ENCODE data around the gene TCP1. TPM values are rescaled to one million over a fixed set of nuclear protein-coding genes. Genes with fewer than 3 reads are reported as not detected.

The TCP1 gene
- total RNA-seq, 1 donor from 2014 or later: 213 TPM

DNA sequence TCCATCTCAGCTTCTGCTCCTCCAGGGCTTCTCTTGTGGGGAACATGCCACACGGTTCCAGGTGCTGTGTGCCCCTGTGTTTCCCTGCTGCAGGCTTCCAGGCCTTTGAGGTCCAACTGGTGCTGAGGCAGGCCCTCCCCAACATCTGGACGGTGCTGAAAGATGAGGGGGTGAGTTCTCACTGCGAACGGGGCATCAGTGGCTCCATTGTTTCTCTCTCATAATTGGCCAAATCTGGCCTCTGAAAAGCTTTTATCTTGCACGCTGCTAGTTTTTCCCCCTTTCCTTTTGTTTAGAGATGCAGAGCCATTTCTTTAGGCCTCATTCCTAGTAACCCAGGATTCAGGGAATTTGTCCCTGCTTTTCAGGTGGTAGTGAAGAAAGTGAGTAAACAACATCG lies 19.2 kb upstream of the TCP1 start:
- no peak for TF ChIP-seq CTCF (IDR thresholded peaks at IDR 0.05; ENCODE audit: unreplicated experiment)
- no peak overlapping the region for H3K27ac Mint-ChIP-seq (ENCODE audit: unreplicated experiment)
- H3K9me3 Mint-ChIP-seq (ENCODE audit: unreplicated experiment): no peaks in the 10 kb centered on the region
- H3K4me1 Mint-ChIP-seq (ENCODE audit: unreplicated experiment): no peaks in the 10 kb centered on the region
- no peak for DNase-seq (ENCODE audit: low spot score)
- no peaks in the 10 kb centered on the region for H3K36me3 Mint-ChIP-seq (ENCODE audit: low read depth, unreplicated experiment)
- no peak overlapping the region for H3K4me3 Mint-ChIP-seq (ENCODE audit: unreplicated experiment)
- H3K27me3 Mint-ChIP-seq (ENCODE audit: unreplicated experiment): peaks cover 2% of the 10 kb centered on the region

GRCh38 chr6:159807150-159807858 lies 17.9 kb upstream of the TCP1 start:
- no peak overlapping the region for H3K4me3 Mint-ChIP-seq (ENCODE audit: unreplicated experiment)
- TF ChIP-seq CTCF (IDR thresholded peaks at IDR 0.05; ENCODE audit: unreplicated experiment): no peak
- no peaks in the 10 kb centered on the region for H3K36me3 Mint-ChIP-seq (ENCODE audit: low read depth, unreplicated experiment)
- H3K27me3 Mint-ChIP-seq (ENCODE audit: unreplicated experiment): no peaks in the 10 kb centered on the region
- no peaks in the 10 kb centered on the region for H3K9me3 Mint-ChIP-seq (ENCODE audit: unreplicated experiment)
- H3K4me1 Mint-ChIP-seq (ENCODE audit: unreplicated experiment): no peaks in the 10 kb centered on the region
- no peak for DNase-seq (ENCODE audit: low spot score)
- no peak overlapping the region for H3K27ac Mint-ChIP-seq (ENCODE audit: unreplicated experiment)

GRCh38 chr6:159806021-159806458 lies 16.6 kb upstream of the TCP1 start:
- H3K4me3 Mint-ChIP-seq (ENCODE audit: unreplicated experiment): no peak overlapping the region
- no peaks in the 10 kb centered on the region for H3K36me3 Mint-ChIP-seq (ENCODE audit: low read depth, unreplicated experiment)
- no peak overlapping the region for H3K27ac Mint-ChIP-seq (ENCODE audit: unreplicated experiment)
- no peak for DNase-seq (ENCODE audit: low spot score)
- peaks cover under 1% of the 10 kb centered on the region for H3K27me3 Mint-ChIP-seq (ENCODE audit: unreplicated experiment)
- no peaks in the 10 kb centered on the region for H3K9me3 Mint-ChIP-seq (ENCODE audit: unreplicated experiment)
- no peaks in the 10 kb centered on the region for H3K4me1 Mint-ChIP-seq (ENCODE audit: unreplicated experiment)
- no peak for TF ChIP-seq CTCF (IDR thresholded peaks at IDR 0.05; ENCODE audit: unreplicated experiment)

GRCh38 chr6:159805440-159806020 lies 16.1 kb upstream of the TCP1 start:
- Mint-ChIP-seq H3K4me3 (ENCODE audit: unreplicated experiment) (no peak overlapping the region), H3K4me1 (ENCODE audit: unreplicated experiment) (no peaks in the 10 kb centered on the region), H3K27ac (ENCODE audit: unreplicated experiment) (no peak overlapping the region), H3K27me3 (ENCODE audit: unreplicated experiment) (peaks cover 4% of the 10 kb centered on the region), H3K9me3 (ENCODE audit: unreplicated experiment) (no peaks in the 10 kb centered on the region), H3K36me3 (ENCODE audit: low read depth, unreplicated experiment) (no peaks in the 10 kb centered on the region)
- DNase-seq (ENCODE audit: low spot score): no peak
- no peak for TF ChIP-seq CTCF (IDR thresholded peaks at IDR 0.05; ENCODE audit: unreplicated experiment)

- Mint-ChIP-seq H3K9me3 (ENCODE audit: unreplicated experiment) (no peaks in the 10 kb centered on the region), H3K4me3 (ENCODE audit: unreplicated experiment) (no peak overlapping the region), H3K27me3 (ENCODE audit: unreplicated experiment) (peaks cover 4% of the 10 kb centered on the region), H3K36me3 (ENCODE audit: low read depth, unreplicated experiment) (peaks cover under 1% of the 10 kb centered on the region), H3K27ac (ENCODE audit: unreplicated experiment) (no peak overlapping the region), H3K4me1 (ENCODE audit: unreplicated experiment) (no peaks in the 10 kb centered on the region)
- no peak for TF ChIP-seq CTCF (IDR thresholded peaks at IDR 0.05; ENCODE audit: unreplicated experiment)
- no peak for DNase-seq (ENCODE audit: low spot score)
Measured at GRCh38 chr6:159804504-159804903, 15.1 kb upstream of the TCP1 start.
